SH-SY5Y (cell line): Measurements from ENCODE around the gene RLN1.
"Not testable (repeated sequence)": the region's sequence is repeated elsewhere in the genome, so short reads cannot be mapped to it uniquely, and the experiment has no call there.

ENCODE experiments used
- GATA2 ChIP-seq: IDR thresholded peaks from 2 replicates; pipeline ENCODE4 v1.6.1; 2011; ENCODE audit warnings: mild to moderate bottlenecking, low read depth, low read length
- GATA3 ChIP-seq: IDR thresholded peaks from 2 replicates; pipeline ENCODE4 v1.6.1; 2011; ENCODE audit warnings: low read depth, mild to moderate bottlenecking, low read length, moderate library complexity

RLN1 gene, protein sequence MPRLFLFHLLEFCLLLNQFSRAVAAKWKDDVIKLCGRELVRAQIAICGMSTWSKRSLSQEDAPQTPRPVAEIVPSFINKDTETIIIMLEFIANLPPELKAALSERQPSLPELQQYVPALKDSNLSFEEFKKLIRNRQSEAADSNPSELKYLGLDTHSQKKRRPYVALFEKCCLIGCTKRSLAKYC

DNA sequence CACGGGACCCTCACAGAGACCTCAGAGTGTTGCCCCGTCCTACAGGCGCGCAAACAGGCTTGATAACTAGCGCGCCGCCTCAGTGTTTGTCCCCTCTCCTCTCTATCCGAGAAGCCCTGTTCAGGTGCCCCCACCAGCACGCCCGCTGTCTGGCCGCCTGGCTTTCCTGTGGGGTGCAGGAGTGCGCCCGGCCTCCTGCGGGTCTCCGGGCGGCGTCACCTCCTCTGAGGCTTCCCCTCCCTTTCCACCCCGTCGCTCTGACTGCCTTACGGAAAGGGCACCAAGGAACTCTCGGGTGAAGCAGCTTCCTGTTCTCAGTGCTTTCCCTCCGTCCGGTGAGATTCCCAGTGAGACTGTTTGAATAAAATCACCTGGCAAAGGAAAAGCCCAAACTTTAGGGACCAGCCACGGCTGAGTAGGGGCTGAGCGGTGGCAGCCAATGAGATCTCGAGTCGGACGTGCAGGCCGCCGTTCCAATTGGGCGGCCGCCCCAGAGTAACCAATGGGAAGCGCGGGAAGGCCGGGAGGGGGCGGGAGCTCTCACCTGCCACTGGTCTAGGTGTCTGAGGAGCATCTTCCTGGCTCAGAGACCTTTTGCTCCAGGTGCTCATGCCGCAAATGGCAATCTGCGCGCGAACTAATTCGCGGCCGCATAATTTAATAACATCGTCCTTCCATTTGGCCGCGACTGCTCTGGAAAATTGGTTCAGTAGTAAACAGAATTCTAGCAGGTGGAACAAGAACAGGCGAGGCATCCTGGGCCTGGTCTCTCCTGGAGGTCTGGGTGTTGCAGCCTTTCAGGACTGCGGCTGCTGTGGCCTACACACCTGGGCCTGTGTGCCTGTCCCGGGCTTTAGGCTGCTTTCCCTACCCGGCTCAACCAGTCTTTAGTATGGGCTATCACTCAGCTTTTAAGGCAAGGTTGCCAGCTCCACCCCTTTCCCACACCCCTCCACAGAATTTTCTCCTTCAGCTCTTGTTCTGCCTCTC is at the start of gene RLN1:
RLN1 (minus strand) TSS at position 885 of the 990 bp plus-strand sequence; CDS start at position 755, 130 bp downstream.
- TF ChIP-seq GATA2, GATA3: not testable (repeated sequence)

DNA sequence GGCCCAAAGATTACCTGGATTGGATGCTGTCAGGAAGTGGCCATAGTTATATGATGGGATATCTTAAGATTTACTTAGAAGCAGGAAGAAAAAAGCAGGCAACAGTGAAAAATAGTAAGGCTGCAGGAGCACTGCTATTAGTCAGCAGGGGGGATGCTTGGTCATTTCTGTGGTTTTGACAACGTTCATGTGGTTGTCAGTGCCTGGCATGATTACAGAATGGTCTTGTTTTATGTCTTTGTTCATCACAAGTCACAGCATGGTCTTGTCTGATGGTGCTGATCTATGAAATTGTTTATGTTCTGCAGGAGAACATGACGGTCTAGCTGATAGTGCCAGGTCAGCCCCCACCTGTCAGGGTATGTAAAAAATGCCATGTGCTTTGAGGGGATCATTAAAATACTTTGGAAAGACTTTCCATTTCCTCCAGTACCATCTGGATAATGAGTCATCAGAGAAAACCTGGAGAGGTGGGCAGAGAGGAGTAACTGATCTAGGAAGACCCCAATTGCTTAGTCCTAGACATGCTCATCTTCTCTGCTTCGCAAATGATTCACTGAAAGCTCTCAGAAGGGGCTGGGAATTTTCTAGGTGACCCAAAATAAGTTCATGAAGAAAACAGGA is 49.5 kb upstream of the RLN1 start:
- TF ChIP-seq GATA3 (no peak), GATA2 (no peak)

DNA sequence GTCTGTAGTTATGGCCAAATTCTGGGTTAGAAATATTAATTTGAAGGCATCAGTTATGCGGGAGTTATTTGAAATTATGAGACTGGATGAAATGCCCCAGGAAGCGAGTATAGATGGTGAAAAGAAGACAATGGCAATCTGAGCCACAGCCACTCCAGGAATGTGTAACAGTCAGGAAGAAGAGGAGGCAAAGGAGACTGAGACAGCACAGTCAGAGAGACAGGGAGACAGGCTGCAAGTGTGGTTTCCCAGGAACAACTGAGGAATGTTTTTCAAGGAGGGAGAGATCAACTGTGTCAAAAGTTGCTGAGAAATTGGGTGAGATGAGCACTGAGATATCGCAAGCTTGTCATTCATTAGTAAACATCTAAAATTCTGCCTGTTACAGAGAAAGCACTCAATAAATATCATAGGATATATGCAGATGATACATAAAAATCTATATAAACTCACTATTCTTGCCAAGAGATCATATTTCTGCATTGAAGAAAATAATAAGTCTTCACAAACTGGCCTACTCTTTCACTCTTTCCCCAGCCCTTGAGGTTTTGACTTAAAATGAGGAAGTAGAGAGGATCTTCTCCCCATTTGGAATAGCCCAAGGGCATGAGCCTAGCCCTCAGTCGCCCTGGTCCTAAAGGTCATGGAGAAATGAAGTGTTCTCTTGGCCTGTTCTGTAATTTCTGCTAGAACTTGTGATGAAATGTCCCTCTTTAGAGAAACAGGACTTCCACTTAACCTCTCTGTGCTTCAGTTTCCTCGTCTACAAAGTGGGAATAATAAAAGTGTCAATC is 48.5 kb upstream of the RLN1 start:
- TF ChIP-seq GATA2 (no peak), GATA3 (no peak)

DNA sequence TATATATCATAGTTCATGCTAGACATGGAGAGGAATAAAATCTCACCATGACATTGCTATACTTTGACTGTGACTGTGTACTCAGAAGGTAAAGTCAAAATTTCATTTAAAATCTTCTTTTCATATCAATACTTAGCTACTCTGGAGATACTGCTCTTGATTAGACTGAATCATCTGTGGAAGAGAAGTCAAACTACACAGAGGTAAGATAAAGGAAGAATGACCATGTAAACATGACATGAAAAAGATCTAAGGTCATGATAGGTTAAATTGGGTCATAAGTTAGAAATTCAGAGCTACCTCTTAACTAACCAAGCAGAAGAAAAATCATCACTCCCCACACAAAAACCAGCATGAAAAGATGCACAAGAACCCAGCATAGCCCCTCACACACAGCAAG is 44.8 kb upstream of the RLN1 start:
- no peak for TF ChIP-seq GATA2
- no peak for TF ChIP-seq GATA3

DNA sequence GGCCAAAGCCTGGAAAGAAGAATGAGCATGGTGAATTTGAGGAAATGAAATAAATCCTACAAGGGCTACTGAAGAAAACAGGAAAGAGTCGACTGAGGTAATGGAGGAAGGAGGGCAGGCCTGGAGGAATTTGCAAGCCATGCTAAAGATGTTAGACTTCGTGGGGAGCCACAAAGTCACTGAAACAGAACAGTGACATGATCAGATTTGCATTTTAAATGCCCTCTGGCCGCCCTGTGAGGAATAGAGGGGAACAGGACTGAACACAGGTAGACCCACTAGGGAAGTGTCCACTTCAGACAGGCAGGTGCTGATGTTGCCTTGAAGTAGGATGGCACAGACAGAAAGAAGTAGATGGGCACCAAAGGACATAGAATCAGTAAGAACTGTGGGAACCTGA is 42.8 kb upstream of the RLN1 start:
- TF ChIP-seq GATA3 (no peak), GATA2 (no peak)

DNA sequence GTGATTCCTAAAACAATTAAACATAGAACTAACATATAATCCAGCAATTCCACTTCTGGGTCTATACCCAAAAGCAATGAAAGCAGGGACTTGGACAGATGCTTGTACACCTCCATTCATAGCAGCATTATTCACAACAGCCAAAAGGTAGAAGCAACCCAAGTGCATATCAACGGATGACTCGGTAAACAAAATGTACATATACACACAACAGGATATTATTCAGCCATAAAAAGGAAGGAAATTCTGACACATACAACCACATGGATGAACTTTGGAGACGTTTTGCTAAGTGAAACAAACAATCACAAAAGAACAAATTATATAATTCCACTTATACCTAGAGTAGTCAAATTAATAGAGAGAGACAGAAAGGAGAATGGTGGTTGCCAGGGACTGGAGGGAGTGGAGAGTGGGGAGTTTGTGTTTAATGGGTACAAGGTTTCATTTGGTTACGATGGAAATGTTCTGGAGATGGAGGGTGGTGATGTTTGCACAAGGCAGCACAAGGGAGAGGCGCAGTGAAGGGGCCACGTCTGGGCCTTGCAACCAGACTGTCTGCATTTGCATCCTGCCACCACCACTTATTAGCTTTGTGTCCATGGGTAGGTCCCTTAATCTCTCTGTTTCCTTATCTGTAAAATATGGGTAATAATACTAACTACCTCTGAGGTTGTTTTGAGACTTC is 36.3 kb upstream of the RLN1 start:
- TF ChIP-seq GATA2 (no peak), GATA3 (no peak)

DNA sequence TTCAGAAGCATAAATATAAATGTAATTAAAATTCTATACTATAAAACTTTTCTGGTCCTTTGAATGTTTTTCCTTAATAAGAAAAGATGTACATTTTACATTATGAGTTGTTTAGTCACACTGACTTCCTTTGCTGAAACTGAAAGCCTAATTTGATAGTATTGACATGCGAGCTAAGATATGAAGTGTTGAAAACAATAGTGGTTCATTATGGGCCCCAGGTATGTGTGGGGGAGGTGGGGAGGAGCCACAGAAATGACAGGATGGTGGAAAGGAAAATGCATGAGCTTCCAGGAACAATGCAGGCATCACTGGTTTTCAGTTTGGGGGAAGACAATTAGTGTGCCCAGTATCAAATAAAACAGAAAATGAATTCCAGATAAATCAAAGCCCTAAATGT is 35.4 kb upstream of the RLN1 start:
- TF ChIP-seq GATA2 (no peak), GATA3 (no peak)

DNA sequence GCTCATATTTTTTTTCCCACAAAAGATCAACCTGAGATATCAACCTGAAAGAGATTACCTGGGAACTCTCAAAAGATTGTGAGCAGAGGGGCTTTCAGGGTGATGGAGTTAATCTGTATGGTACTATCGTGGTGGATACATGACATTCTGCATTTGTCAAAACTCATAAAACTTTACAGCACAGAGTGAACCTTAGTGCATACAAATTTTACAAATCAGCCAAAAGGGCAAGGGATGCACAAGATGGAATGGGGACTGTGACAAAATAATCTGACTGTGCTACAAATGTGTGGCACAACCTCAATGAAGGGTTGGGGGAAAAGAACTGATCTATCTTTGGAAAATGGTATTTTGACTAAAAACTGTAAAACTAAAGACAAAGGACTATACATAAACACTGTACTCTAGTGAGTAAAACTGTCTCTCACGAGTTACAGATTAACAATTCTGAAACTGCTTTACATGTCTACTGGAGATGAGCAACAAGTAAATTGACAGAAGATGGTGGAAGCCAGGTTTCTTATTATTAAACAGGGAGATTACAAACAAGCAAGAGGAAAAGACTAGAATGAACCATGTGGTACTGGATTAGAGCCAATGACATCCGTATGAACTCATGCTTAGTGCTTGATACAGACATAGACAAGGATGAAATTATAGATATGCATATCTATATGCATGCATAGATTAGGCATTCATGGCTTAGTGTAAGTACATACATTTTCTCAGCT is 24.8 kb upstream of the RLN1 start:
- TF ChIP-seq GATA2 (no peak), GATA3 (no peak)

DNA sequence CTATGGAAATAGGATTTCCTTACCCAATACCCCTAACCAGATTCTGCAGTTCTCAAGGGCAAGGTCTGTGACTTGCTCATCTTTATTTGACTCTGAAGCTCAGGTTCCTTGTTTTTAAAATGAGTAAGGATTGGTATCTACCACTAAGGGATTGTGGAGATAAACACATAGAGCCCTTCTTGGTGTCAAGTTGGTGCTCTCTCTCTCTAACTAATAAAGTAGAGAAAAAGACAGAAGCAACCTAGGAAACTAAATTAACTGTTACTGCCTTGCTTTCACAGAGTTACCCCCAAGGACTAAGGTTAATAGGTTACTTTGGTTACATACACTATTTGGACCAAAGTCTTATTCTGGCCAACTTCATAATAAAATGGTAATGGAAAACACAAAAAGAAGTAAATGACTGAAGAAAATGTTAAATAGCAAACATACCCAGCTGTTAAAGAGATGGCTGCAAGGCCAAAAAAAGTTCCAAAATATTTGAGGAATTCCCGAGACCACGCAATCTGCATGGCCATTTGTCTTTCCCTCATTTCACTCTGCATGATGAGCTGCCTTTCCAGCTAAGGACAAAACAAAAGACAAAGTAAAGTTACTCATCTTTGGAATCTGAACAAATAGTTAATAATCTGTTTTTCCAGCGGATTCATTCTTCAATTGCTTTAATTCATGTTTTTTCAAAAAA is 21.8 kb upstream of the RLN1 start:
- TF ChIP-seq GATA2 (no peak), GATA3 (no peak)

DNA sequence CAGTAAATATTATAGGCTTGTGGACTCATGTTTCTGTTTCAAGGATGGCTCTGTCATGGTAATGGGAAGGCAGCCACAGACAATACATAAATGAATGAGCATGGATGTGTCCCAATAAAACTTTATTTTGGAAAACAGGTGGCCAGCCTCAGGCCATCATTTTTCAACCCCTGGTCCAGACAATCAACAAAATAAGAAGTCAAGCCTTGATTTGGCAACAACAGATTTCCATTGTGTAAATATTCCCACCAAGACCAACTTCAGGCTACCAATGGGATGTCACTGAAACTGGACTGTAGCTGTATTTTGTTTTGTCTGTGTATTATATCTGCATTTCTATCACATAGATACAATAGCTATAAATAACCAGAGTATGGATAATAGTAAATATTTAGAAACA is 20.7 kb upstream of the RLN1 start:
- TF ChIP-seq GATA2: no peak
- TF ChIP-seq GATA3: no peak

DNA sequence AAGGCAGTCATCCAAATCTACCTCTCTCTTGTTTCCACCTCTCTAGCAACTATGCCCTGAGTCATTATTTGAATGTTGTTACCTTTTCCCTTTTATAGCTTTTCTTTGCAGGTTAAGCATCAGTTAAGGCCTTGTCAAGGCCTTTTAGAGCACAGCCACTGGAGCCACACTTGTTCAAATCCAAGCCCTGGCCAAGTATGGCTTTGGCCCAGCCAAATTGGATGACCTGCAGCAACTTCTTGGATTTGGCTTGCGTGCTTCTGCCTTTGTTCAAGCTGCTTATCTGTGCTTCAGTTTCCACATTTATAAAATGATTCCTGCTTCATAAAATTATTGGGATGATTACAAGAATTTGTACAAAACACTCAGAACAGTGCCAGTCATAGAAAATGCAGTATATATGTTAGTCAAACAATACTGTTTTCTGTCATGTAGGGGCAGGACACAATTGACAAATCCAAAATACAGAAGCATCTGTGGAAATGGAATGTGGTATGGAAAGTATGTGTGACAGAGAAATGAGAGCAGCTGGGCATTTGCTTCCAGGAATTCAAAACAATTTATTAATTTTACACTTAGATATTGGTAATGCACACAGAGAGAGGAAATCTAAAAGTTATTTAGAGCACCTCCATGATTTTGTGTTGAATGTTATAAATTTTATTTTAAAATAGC is 17.9 kb upstream of the RLN1 start:
- TF ChIP-seq GATA3 (no peak), GATA2 (no peak)

DNA sequence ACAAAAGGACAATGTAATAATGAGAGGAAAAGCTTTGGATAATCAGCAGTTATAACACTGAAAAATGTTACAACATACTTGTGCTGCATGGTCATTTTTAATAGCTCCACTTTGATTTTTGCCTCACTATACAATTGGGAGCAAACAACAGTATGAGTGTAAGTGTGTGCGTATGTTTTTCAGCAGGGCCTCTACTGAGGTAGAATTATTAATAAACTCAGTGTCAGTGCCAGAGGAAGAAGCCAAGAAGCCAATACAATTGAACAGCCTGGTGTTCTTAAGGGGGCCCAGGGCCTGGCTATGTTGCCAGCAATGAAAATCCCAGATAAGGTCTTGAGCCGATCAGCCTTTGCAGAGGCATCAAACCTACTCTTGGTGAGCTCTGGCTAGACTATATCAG is 16.1 kb upstream of the RLN1 start:
- TF ChIP-seq GATA2 (no peak), GATA3 (no peak)
